Esophagus muscularis mucosa (tissue), 4 donors: ENCODE results near the gene SH3PXD2A. TPM values are rescaled to one million over a fixed set of nuclear protein-coding genes. Genes with fewer than 3 reads are reported as not detected.

Experiments used
- DNase-seq: peaks from one replicate; pipeline ENCODE4 v3.0.0-alpha.2; 2017; ENCODE audit errors: extremely low spot score
- H3K27ac ChIP-seq, 4 donors: fragments of 200-600 bp; sonication (generic); replicated peaks in 1 of 4; 1 replicate in 3 of 4; 2 replicates in 1 of 4; pipeline ENCODE4 v1.5.1; 2016 to 2019; ENCODE audit warnings: mild to moderate bottlenecking in 1 of 4
- H3K27me3 ChIP-seq, 4 donors: fragments of 200-600 bp; sonication (generic); one replicate each; pipeline versions ENCODE4 v1.5.1 to v1.6.0; 2016 to 2019
- H3K36me3 ChIP-seq, 4 donors: fragments of 200-600 bp; sonication (generic); one replicate each; pipeline ENCODE4 v1.5.1; 2016 to 2019
- H3K4me1 ChIP-seq, 4 donors: fragments of 200-600 bp; sonication (generic); one replicate each; pipeline ENCODE4 v1.5.1; 2016 to 2019
- H3K4me3 ChIP-seq, 4 donors: fragments of 200-600 bp; sonication (generic); 1 replicate in 2 of 4; 2 replicates in 2 of 4; pipeline ENCODE4 v1.5.1; 2016 to 2019; ENCODE audit warnings: mild to moderate bottlenecking in 4 of 4, moderate library complexity in 1 of 4
- H3K9me3 ChIP-seq, 4 donors: fragments of 200-600 bp; sonication (generic); 1 replicate in 3 of 4; 2 replicates in 1 of 4; pipeline ENCODE4 v1.5.1; 2016 to 2019
- CTCF ChIP-seq, 3 experiments: fragments of 200-600 bp in 2 of 3; fragments of 450-650 bp in 1 of 3; sonication (generic) in 2 of 3; IDR thresholded peaks; one replicate each; pipeline ENCODE4 v1.5.1; 2017 to 2019; ENCODE audit warnings: antibody characterized with exemption in 3 of 3, mild to moderate bottlenecking in 2 of 3, moderate library complexity in 1 of 3
- EP300 ChIP-seq: sonication (generic); formaldehyde crosslinking; IDR thresholded peaks from one replicate; pipeline ENCODE4 v1.6.1; 2017; ENCODE audit warnings: antibody characterized with exemption
- POLR2A ChIP-seq: fragments of 450-650 bp; IDR thresholded peaks from one replicate; pipeline ENCODE4 v1.6.1; 2017; ENCODE audit warnings: antibody characterized with exemption, moderate library complexity, mild to moderate bottlenecking, low read depth
- POLR2AphosphoS5 ChIP-seq, 2 donors: sonication (generic); formaldehyde crosslinking; IDR thresholded peaks; one replicate each; pipeline ENCODE4 v1.6.1; 2017; ENCODE audit warnings: antibody characterized with exemption in 2 of 2
- WGBS: methylation state at CpG from one replicate; pipeline ENCODE4 v1.1.5; 2018; 5-methylcytosine and 5-hydroxymethylcytosine counted together
- intact Hi-C: fragments of 100-400 bp; cut with DNase I; formaldehyde crosslinking; loops from one replicate; pipeline ENCODE4 v1.15.1; 2023
- total RNA-seq, 4 donors: library from RNA; depleted of rRNA; stranded (reverse); fragments of >200 nt; gene quantifications; one replicate each; pipeline versions ENCODE4 v1.1.0 to v1.2.1, GENCODE V29; 2016

The SH3PXD2A gene
- total RNA-seq, 4 donors from 2014 or later: 30.5 to 69.3 (median 40.0) TPM

GRCh38 chr10:103811463-103811862 lies 43.9 kb downstream of the SH3PXD2A start:
- Histone ChIP-seq H3K9me3 (no peaks in the 10 kb centered on the region), H3K4me3 (no peak overlapping the region), H3K4me1 (peaks cover 23 to 36% (median 29%) of the 10 kb centered on the region in 4 donors), H3K36me3 (no peaks in the 10 kb centered on the region), H3K27ac (no peak overlapping the region), H3K27me3 (no peaks in the 10 kb centered on the region)
- intact Hi-C loops: no loop called here
- DNase-seq: no peak
- WGBS: 96% methylated on average over 6 of the region's 6 CpGs
- TF ChIP-seq EP300: no peak
- TF ChIP-seq POLR2A: no peak
- no peak for TF ChIP-seq POLR2AphosphoS5 (IDR thresholded peaks at IDR 0.05)
- no peak for TF ChIP-seq CTCF (IDR thresholded peaks at IDR 0.05)

GRCh38 chr10:103808780-103809179 lies 46.6 kb downstream of the SH3PXD2A start:
- TF ChIP-seq POLR2AphosphoS5 (IDR thresholded peaks at IDR 0.05): no peak
- TF ChIP-seq CTCF (IDR thresholded peaks at IDR 0.05): no peak
- no peak for TF ChIP-seq EP300
- TF ChIP-seq POLR2A: no peak
- intact Hi-C loops: no loop called here
- no peaks in the 10 kb centered on the region for H3K36me3 ChIP-seq
- DNase-seq: no peak
- H3K9me3 ChIP-seq: no peaks in the 10 kb centered on the region
- H3K27ac ChIP-seq: no peak overlapping the region
- peaks cover 11 to 29% (median 21%) of the 10 kb centered on the region in 4 donors for H3K4me1 ChIP-seq
- 92% methylated on average over 2 of the region's 2 CpGs for WGBS
- H3K27me3 ChIP-seq: no peaks in the 10 kb centered on the region
- no peak overlapping the region for H3K4me3 ChIP-seq

GRCh38 chr10:103807996-103808395 lies 47.4 kb downstream of the SH3PXD2A start:
- Histone ChIP-seq H3K27me3 (no peaks in the 10 kb centered on the region), H3K4me3 (no peak overlapping the region), H3K27ac (no peak overlapping the region), H3K4me1 (peaks cover 5 to 29% (median 20%) of the 10 kb centered on the region in 4 donors), H3K36me3 (no peaks in the 10 kb centered on the region), H3K9me3 (no peaks in the 10 kb centered on the region)
- DNase-seq: no peak
- no peak for TF ChIP-seq POLR2AphosphoS5 (IDR thresholded peaks at IDR 0.05)
- TF ChIP-seq CTCF (IDR thresholded peaks at IDR 0.05): no peak
- TF ChIP-seq POLR2A: no peak
- TF ChIP-seq EP300: no peak
- intact Hi-C loops: no loop called here
- WGBS: 97% methylated on average over 6 of the region's 6 CpGs

- no peak overlapping the region for H3K27ac ChIP-seq
- no peaks in the 10 kb centered on the region for H3K27me3 ChIP-seq
- peaks cover 0 to 18% (median 13%) of the 10 kb centered on the region in 4 donors for H3K4me1 ChIP-seq
- no peaks in the 10 kb centered on the region for H3K36me3 ChIP-seq
- no peaks in the 10 kb centered on the region for H3K9me3 ChIP-seq
- H3K4me3 ChIP-seq: no peak overlapping the region
- TF ChIP-seq CTCF (IDR thresholded peaks at IDR 0.05) (no peak), POLR2AphosphoS5 (IDR thresholded peaks at IDR 0.05) (no peak), POLR2A (no peak), EP300 (no peak)
- 85% methylated on average over 12 of the region's 12 CpGs for whole genome bisulfite sequencing
- intact Hi-C loops: no loop called here
- no peak for DNase-seq
Observed at GRCh38 chr10:103806395-103807187, 48.8 kb downstream of the SH3PXD2A start.
